Lung (tissue), 12 donors: ENCODE results near the gene AP4M1. TPM values are rescaled to one million over a fixed set of nuclear protein-coding genes. Genes with fewer than 3 reads are reported as not detected.

ENCODE experiments used
- ATAC-seq: fragments of 200-7000 bp; cut with Tn5 transposase; one replicate; pipeline ENCODE4 v1.9.1; 2020; ENCODE audit warnings: moderate number of reproducible peaks; ENCODE audit not compliant: insufficient read depth, low FRiP score
- DNase-seq, 3 donors: peaks; one replicate each; pipeline ENCODE4 v3.0.0-alpha.2; 2013 to 2017
- H3K27ac ChIP-seq, 2 donors: one replicate each; pipeline ENCODE4 v1.5.1; 2013; ENCODE audit warnings: mild to moderate bottlenecking in 2 of 2, moderate library complexity in 2 of 2, control low read depth in 1 of 2, inconsistent platforms in 1 of 2, low read depth in 1 of 2, low read length in 1 of 2
- H3K27me3 ChIP-seq, 3 donors: one replicate each; pipeline ENCODE4 v1.5.1; 2013; ENCODE audit warnings: low read length in 2 of 3; ENCODE audit not compliant: control insufficient read depth in 3 of 3, insufficient read depth in 3 of 3
- H3K36me3 ChIP-seq, 4 donors: one replicate each; pipeline ENCODE4 v1.5.1; 2013; ENCODE audit warnings: low read length in 4 of 4, mild to moderate bottlenecking in 1 of 4, moderate library complexity in 1 of 4; ENCODE audit not compliant: control insufficient read depth in 4 of 4, insufficient read depth in 4 of 4
- H3K4me1 ChIP-seq, 5 donors: one replicate each; pipeline ENCODE4 v1.5.1; 2013; ENCODE audit warnings: low read length in 5 of 5, mild to moderate bottlenecking in 2 of 5, moderate library complexity in 1 of 5; ENCODE audit not compliant: control insufficient read depth in 5 of 5, insufficient read depth in 5 of 5
- H3K4me3 ChIP-seq: one replicate; pipeline ENCODE4 v1.5.1; 2013; ENCODE audit warnings: mild to moderate bottlenecking, control low read depth, moderate library complexity
- H3K9ac ChIP-seq, 2 donors: one replicate each; pipeline ENCODE4 v1.5.1; 2013; ENCODE audit warnings: low read length in 2 of 2, control low read depth in 1 of 2; ENCODE audit not compliant: insufficient read depth in 1 of 2
- H3K9me3 ChIP-seq, 4 donors: one replicate each; pipeline ENCODE4 v1.5.1; 2013; ENCODE audit warnings: low read length in 3 of 4, mild to moderate bottlenecking in 1 of 4, moderate library complexity in 1 of 4; ENCODE audit not compliant: control insufficient read depth in 4 of 4, insufficient read depth in 3 of 4
- CTCF ChIP-seq: IDR thresholded peaks from 2 replicates; pipeline ENCODE4 v1.5.1; 2012; ENCODE audit warnings: mild to moderate bottlenecking; ENCODE audit errors: control extremely low read depth, extremely low read depth
- WGBS, 2 donors: extraction: QIAGEN DNeasy Blood & Tissue Kit; methylation state at CpG; one replicate each; pipeline ENCODE4 v1.1.7; 2013; 5-methylcytosine and 5-hydroxymethylcytosine counted together
- polyA plus RNA-seq, 2 donors: library from polyadenylated mRNA; stranded (reverse); fragments of 200-250 nt; gene quantifications; one replicate each; pipeline ENCODE4 v1.2.1, GENCODE V29; 2013
- total RNA-seq, 2 donors: library from RNA; depleted of rRNA in 1 of 2; stranded (reverse); fragments of >200 nt in 1 of 2; gene quantifications; one replicate each; pipeline ENCODE4 v1.2.1, GENCODE V29; 2014 to 2021
- donor health status: control.
- donor health status: control.
- donor health status: Bipolar disorder and iron deficiency.
- donor health status: healthy.
- donor health status: DM: yes; HTN: yes; CAD: no.

The AP4M1 gene
- total and polyA plus RNA-seq, 4 donors: 14.8 to 24.2 (median 17.1) TPM

- Histone ChIP-seq H3K36me3 (peaks cover 8 to 32% (median 16%) of the 10 kb centered on the region in 4 donors), H3K27ac (no peak overlapping the region), H3K4me3 (no peak overlapping the region), H3K9ac (no peak overlapping the region), H3K4me1 (peaks cover 0 to 21% (median 4%) of the 10 kb centered on the region in 5 donors), H3K9me3 (no peaks in the 10 kb centered on the region), H3K27me3 (no peaks in the 10 kb centered on the region)
- no peak for DNase-seq
- TF ChIP-seq CTCF: no peak
- 90 to 94% methylated on average over 18 of the region's 18 CpGs for WGBS, 2 donors
- ATAC-seq: no peak
These were observed 51.7 kb downstream of the AP4M1 start for GRCh38 chr7:100152937-100153666.

- Histone ChIP-seq H3K36me3 (peaks cover 8 to 32% (median 16%) of the 10 kb centered on the region in 4 donors), H3K27ac (no peak overlapping the region), H3K9ac (no peak overlapping the region), H3K9me3 (no peaks in the 10 kb centered on the region), H3K4me3 (no peak overlapping the region), H3K4me1 (peaks cover 0 to 19% (median 4%) of the 10 kb centered on the region in 5 donors), H3K27me3 (no peaks in the 10 kb centered on the region)
- ATAC-seq (no peak), DNase-seq (no peak)
- no peak for TF ChIP-seq CTCF
- WGBS, 2 donors: 84 to 85% methylated on average over 16 of the region's 16 CpGs
These were observed 52.5 kb downstream of the AP4M1 start for GRCh38 chr7:100153708-100154535.

- WGBS, 2 donors: 79 to 87% methylated on average over 30 of the region's 30 CpGs
- TF ChIP-seq CTCF: no peak
- DNase-seq: no peak
- H3K4me1 ChIP-seq: peaks cover 0 to 14% (median 4%) of the 10 kb centered on the region in 5 donors
- no peak overlapping the region for H3K27ac ChIP-seq
- H3K27me3 ChIP-seq: no peaks in the 10 kb centered on the region
- H3K36me3 ChIP-seq: peaks cover 8 to 32% (median 17%) of the 10 kb centered on the region in 4 donors
- no peak for ATAC-seq
- no peak overlapping the region for H3K9ac ChIP-seq
- H3K9me3 ChIP-seq: no peaks in the 10 kb centered on the region
- no peak overlapping the region for H3K4me3 ChIP-seq
These were observed 53.4 kb downstream of the AP4M1 start for GRCh38 chr7:100154651-100155491.
